MCF 10A (cell line): Measurements from ENCODE around the gene SORL1. TPM values are rescaled to one million over a fixed set of nuclear protein-coding genes. Genes with fewer than 3 reads are reported as not detected.

Source experiments
- BruUV-seq: library from RNA; stranded (reverse); fragments of 400-500 nt; replicated peaks from 2 replicates; lab custom pipeline; 2021; lab: Mats Ljungman, UMichigan
- CTCF ChIA-PET: fragments of 300-600 bp; sonication (Branson Sonifier 250); formaldehyde crosslinking; extraction: SDS; loops from one replicate; lab custom pipeline; 2021; ENCODE audit warnings: antibody characterized with exemption, inconsistent platforms; lab: Yijun Ruan, JAX
- POLR2A ChIA-PET: fragments of 300-600, 350-650 bp; sonication (Branson Sonifier 250); formaldehyde crosslinking; extraction: SDS; loops from one replicate; lab custom pipeline; 2020; ENCODE audit warnings: antibody characterized with exemption, inconsistent platforms; lab: Yijun Ruan, JAX
- DNase-seq: peaks from one replicate; pipeline ENCODE4 v3.0.0-alpha.2; 2018; ENCODE audit not compliant: unreplicated experiment
- H3K27ac Mint-ChIP-seq: one replicate; pipeline ENCODE4 v1.8.0; 2022; ENCODE audit warnings: mild to moderate bottlenecking, low read depth, mixed read lengths; ENCODE audit not compliant: unreplicated experiment
- H3K27me3 Mint-ChIP-seq: one replicate; pipeline ENCODE4 v1.8.0; 2022; ENCODE audit warnings: mixed read lengths; ENCODE audit not compliant: insufficient read depth, unreplicated experiment
- H3K36me3 Mint-ChIP-seq: one replicate; pipeline ENCODE4 v1.8.0; 2022; ENCODE audit warnings: mild to moderate bottlenecking, moderate library complexity, mixed read lengths; ENCODE audit not compliant: insufficient read depth, unreplicated experiment
- H3K4me1 Mint-ChIP-seq: one replicate; pipeline ENCODE4 v1.8.0; 2022; ENCODE audit warnings: mixed read lengths; ENCODE audit not compliant: insufficient read depth, unreplicated experiment
- H3K4me3 Mint-ChIP-seq: one replicate; pipeline ENCODE4 v1.8.0; 2022; ENCODE audit warnings: mild to moderate bottlenecking, moderate library complexity, mixed read lengths; ENCODE audit not compliant: unreplicated experiment
- H3K9me3 Mint-ChIP-seq: one replicate; pipeline ENCODE4 v1.8.0; 2022; ENCODE audit warnings: mixed read lengths; ENCODE audit not compliant: unreplicated experiment
- intact Hi-C: fragments of 100-400 bp; cut with micrococcal nuclease; formaldehyde crosslinking; loops from 2 replicates; pipeline ENCODE4 v1.14.1; 2022
- total RNA-seq: library from RNA; stranded (reverse); gene quantifications from 2 replicates; pipeline ENCODE4 v1.2.3, GENCODE V29; 2022
- TF ChIP-seq, protein P1 (sequence below): fragments of 200-600 bp; IDR thresholded peaks from one replicate; pipeline ENCODE4 v1.8.0; 2022; ENCODE audit warnings: antibody characterized with exemption, mild to moderate bottlenecking; ENCODE audit not compliant: unreplicated experiment

Gene SORL1
- total RNA-seq, 1 experiment from 2014 or later: 5.9 TPM

DNA sequence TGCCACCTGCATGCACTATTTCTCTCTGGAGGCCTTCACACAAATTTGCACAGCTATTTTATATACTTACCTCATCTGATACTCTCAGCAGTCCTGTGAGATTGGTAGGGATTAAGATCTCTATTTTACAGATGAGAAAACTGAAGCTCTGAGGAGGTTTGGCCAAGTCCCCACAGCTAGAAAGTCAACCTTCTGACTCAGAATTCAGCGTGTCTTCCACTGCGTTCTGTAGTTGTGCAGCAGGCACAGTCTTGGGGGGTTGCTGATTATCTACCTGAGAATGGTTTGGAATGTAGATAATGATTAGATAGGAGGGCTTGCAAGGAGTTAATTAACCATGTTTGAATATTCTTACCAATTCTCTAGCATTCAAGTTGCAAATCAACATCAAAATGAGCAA lies 2.5 kb upstream of the SORL1 start:
- H3K4me3 Mint-ChIP-seq: no peak overlapping the region
- CTCF ChIA-PET: interaction anchor here (1.0 to 3.6 kb wide), 3 partner anchors 12 to 127 kb away, joined by 3 to 21 read pairs (median 5); no protein-coding TSS in a partner anchor
- no peaks in the 10 kb centered on the region for H3K9me3 Mint-ChIP-seq
- DNase-seq: no peak
- POLR2A ChIA-PET: no interaction called here
- BruUV-seq: no TSS peak
- TF ChIP-seq, protein P1, sequence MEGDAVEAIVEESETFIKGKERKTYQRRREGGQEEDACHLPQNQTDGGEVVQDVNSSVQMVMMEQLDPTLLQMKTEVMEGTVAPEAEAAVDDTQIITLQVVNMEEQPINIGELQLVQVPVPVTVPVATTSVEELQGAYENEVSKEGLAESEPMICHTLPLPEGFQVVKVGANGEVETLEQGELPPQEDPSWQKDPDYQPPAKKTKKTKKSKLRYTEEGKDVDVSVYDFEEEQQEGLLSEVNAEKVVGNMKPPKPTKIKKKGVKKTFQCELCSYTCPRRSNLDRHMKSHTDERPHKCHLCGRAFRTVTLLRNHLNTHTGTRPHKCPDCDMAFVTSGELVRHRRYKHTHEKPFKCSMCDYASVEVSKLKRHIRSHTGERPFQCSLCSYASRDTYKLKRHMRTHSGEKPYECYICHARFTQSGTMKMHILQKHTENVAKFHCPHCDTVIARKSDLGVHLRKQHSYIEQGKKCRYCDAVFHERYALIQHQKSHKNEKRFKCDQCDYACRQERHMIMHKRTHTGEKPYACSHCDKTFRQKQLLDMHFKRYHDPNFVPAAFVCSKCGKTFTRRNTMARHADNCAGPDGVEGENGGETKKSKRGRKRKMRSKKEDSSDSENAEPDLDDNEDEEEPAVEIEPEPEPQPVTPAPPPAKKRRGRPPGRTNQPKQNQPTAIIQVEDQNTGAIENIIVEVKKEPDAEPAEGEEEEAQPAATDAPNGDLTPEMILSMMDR: no peak
- H3K27me3 Mint-ChIP-seq: no peaks in the 10 kb centered on the region
- intact Hi-C loops: loop anchor here (5.0 kb wide), 2 partner anchors 73 to 1058 kb away; no protein-coding TSS in a partner anchor
- no peaks in the 10 kb centered on the region for H3K36me3 Mint-ChIP-seq
- peaks cover 7% of the 10 kb centered on the region for H3K4me1 Mint-ChIP-seq
- no peak overlapping the region for H3K27ac Mint-ChIP-seq

DNA sequence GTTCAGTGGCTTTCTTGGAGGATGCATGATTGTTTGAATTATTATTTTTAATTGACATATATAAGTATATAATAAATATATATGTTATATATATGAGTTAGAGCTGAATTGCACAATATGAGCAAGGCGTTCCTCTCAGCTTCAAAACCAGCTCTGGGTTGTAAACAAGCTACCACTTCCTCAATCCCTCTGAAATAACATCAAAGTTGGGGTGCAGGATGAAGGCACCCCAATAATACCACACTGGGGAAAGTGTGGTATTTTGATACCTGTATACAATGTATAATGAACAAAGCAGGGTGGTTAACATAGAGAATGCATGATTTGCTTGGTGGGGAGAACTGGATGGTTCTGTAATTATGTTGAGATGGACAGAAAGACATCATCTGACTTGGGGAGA lies 1.7 kb upstream of the SORL1 start:
- Mint-ChIP-seq H3K36me3 (no peaks in the 10 kb centered on the region), H3K27ac (no peak overlapping the region), H3K9me3 (no peaks in the 10 kb centered on the region), H3K27me3 (no peaks in the 10 kb centered on the region), H3K4me3 (peak overlapping the region; percentile 15), H3K4me1 (peaks cover 7% of the 10 kb centered on the region)
- ChIA-PET CTCF (interaction anchor here (1.0 to 3.6 kb wide), 4 partner anchors 11 to 132 kb away, joined by 3 to 21 read pairs (median 5); no protein-coding TSS in a partner anchor), POLR2A (no interaction called here)
- no peak for DNase-seq
- intact Hi-C loops: loop anchor here (5.0 kb wide), 2 partner anchors 72 to 1057 kb away; no protein-coding TSS in a partner anchor
- no TSS peak for BruUV-seq
- TF ChIP-seq, protein P1: no peak

DNA sequence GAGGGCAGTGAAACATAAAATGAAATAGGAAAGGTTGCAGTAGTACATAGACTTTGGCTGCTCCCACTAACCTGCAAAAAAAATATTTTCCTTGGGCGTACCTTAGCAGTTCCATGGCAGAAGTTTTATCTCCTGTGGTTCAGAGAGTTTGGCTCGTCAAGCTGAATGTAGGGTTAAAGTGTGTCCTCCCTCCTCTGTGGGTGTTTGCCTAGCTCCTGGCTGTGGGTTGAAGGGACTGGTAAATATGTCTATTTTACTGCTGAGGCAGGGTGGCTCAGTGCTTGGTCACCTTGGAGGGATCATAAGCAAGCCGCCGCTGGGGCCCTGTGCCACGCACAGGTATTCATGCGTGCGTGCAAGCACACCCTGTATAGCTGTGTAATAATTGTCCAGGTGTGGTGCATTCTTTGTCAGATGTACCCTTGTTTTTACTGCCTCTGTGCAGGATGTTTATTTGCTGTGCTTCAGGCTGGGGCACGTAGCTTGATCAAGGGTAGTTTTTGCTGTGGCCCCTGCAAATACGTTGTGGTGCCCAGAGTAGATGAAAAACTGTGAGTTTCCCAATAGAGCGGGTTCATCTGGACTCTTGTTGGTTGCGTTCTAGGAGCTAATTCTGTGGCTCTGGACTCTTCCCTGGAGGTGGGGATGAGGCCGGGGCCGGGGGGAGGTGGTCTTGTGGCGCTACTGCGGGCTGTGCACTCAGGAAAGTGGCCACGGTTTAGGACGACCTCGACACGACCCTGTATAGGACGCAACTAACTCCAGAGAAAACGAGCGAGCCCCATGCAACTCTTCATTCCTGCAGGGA lies 732 bp upstream of the SORL1 start:
- no peaks in the 10 kb centered on the region for H3K27me3 Mint-ChIP-seq
- CTCF ChIA-PET: interaction anchor here (0.6 to 3.6 kb wide), 13 partner anchors 8 to 504 kb away, joined by 3 to 21 read pairs (median 3); no protein-coding TSS in a partner anchor
- intact Hi-C loops: loop anchor here (5.0 kb wide), 2 partner anchors 71 to 1056 kb away; no protein-coding TSS in a partner anchor
- no peaks in the 10 kb centered on the region for H3K9me3 Mint-ChIP-seq
- POLR2A ChIA-PET: interaction anchor here (0.7 to 1.4 kb wide), 2 partner anchors 9 to 12 kb away, joined by 3 to 10 read pairs; no protein-coding TSS in a partner anchor
- BruUV-seq: no TSS peak
- no peaks in the 10 kb centered on the region for H3K36me3 Mint-ChIP-seq
- H3K4me1 Mint-ChIP-seq: peaks cover 7% of the 10 kb centered on the region
- no peak for DNase-seq
- H3K27ac Mint-ChIP-seq: no peak overlapping the region
- peak overlapping the region; percentile 84 for H3K4me3 Mint-ChIP-seq
- TF ChIP-seq, protein P1: no peak

DNA sequence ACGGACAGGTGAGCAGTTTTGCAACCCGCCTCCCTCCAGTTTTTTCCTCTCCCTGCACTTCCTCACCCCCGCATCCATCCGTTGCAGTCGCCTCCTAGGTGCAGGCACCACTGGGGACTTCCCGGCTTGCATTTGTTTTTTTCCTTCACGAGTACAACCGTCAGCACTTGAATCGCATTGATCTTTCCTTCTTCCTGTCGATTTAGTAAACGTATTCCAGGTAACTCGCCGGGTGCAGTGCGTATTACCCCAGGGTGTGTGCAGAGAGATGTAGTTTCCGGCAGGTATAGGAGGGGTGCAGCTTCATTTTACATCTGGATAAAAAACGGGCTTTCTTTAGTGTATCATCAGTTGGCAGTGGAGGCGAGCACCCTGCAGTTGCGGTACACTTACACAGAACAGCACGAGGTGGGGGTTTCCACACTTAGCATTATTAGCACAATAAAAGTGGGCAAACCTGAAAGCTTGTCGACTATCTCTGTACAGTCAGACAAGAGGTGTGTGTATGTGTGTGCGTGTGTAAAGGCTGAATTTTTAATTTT lies 566 bp downstream of the SORL1 start, which contains the start of gene SORL1-AS1:
Gene SORL1-AS1, minus strand, starts transcription at position 359 of the 542 bp plus-strand sequence.
- H3K9me3 Mint-ChIP-seq: no peaks in the 10 kb centered on the region
- POLR2A ChIA-PET: interaction anchor here (1.1 to 1.4 kb wide), 2 partner anchors 11 to 14 kb away, joined by 6 to 10 read pairs; no protein-coding TSS in a partner anchor

More for the DNA sequence above, 566 bp downstream of the SORL1 start, which contains the start of gene SORL1-AS1:
- TF ChIP-seq, protein P1: no peak
- Mint-ChIP-seq H3K27ac (no peak within 1 kb of the TSS), H3K4me1 (peaks cover 7% of the 10 kb centered on the region), H3K27me3 (no peaks in the 10 kb centered on the region), H3K4me3 (peak within 1 kb of the TSS; percentile 84), H3K36me3 (no peaks in the 10 kb centered on the region)
- CTCF ChIA-PET: interaction anchor here (0.6 to 3.6 kb wide), 10 partner anchors 9 to 1948 kb away, joined by 3 to 21 read pairs (median 4); no protein-coding TSS in a partner anchor
- no TSS peak for BruUV-seq
- no peak for DNase-seq
- intact Hi-C loops: loop anchor here (1.0 to 5.0 kb wide), 4 partner anchors 70 to 1055 kb away; no protein-coding TSS in a partner anchor
